Measurements from ENCODE around the gene USH2A.

Gene USH2A

DNA sequence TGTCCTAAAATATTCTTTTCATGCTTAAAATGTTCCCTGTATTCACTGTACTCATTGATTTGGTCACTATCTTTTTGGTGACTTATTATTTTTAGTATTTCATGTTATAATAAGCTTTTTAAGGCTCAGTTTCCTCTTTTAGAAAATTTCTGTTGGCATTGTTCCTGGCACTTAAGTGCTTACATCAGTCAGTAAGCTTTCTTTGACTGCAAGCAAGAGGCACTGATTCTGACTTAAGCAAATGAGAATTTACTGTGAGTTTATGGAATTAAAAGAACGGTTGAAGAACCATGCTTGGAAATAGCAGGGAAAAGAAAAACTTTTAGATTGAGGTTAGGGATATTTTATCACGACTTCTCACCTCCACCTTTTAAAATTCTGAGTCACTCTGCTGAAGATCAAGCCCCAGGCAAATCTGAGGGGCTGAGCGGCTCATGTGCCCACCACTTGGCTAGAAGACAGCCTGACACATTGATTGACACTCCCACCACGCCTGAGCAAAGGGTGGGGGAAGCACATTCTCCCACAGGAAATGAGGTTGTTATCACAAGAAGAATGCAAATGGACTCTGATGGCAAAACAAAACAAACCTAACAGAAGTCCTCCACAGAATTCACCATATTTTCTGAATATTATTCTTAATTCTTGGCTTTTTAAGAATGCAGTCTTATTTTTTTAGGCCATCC, 753.3 kb downstream of the USH2A start:
- no peak for DNase-seq

DNA sequence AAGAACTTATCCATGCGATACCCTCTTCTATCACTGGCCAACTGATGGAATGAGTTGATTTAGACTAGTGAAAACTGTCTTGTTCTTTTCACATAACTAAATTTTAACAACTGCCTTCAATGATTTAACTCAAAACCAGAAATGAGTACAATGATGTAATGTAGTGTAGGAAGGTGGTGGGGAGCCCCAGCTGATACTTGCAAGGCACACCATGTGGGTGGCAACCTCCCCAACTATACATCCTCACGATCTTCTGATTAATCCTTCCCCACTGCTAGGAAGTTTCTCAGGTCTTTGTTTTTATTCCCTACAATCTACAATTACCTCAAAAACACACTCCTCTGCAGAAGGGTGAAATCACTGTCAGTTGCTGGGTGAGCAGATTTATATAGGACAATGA, 755.5 kb downstream of the USH2A start:
- no peak for DNase-seq

DNA sequence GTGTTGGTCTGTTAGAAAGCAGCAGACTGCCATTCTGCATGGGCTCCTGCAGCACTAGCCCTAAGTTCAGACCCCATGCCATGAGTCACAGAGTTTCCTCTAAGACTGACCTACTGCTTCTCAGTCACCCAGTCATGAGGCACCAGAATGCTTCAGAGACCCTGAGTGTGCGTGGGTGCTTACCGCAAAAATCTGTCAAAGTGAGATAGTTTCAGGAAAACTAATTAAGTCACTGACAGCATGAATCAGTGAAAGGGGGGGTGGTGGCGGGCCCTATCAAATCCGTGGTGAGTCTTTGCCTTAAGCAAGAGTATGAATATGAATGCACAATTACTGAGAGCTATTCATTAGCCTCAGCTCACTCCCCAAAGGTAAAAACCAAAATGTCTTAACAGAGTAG, 758.0 kb downstream of the USH2A start:
- DNase-seq = no peak

DNA sequence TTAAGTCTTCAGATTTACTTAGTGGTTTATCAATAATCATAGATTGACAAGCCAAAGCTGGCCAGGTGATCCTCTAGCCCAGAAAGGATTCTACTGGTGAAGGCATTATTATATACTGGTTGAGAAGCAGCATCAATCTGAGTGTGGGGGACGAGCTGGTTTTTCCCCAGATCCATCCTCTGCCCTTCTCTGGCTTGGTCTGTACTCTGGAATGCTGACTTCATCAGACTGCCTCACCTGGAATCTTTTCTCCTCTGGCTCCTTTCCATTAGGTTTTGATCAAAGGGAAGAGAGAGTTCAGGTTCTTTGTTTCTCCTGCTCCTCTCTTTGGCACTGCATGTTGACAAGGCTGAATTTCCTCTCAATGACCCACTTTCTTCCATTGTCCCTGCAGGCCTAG, 762.2 kb downstream of the USH2A start:
- DNase-seq = no peak

DNA sequence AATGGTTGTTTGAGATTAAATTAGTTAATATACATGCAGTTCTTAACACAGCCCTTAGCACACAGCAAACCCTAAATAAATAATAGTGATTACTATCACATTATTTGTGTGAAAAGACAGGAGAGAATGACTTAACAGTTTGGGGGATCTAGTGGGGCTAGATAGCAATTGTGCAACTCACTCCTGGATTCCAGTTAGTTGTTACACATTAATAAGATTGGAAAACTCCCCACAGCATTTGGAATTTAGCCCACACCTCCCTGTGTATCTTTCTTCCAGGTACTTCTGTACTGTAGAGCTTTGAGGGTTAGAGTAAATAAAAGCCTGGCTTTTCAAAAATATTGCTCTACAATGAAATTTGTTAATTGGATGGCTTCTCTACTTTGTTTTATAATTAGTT, 763.0 kb downstream of the USH2A start:
- DNase-seq = no peak

DNA sequence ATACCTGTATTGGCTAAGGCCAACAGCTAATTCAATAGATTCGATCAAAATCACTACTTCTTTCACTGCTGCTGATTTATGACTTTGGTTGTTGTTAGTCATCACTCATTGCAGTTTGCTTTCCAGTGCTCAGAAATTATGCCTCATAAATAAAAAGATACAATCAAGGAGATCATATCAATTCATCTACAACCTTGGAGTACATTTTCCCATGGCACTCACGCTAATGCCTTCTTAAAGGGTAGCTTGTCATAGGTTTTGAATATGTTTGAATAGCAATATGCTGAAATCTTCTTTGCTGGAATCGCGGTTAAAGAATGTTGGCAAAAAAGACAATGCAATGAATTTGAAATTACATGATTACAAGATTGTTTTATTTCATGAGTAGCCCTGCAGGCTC, 766.2 kb downstream of the USH2A start:
- no peak for DNase-seq

DNA sequence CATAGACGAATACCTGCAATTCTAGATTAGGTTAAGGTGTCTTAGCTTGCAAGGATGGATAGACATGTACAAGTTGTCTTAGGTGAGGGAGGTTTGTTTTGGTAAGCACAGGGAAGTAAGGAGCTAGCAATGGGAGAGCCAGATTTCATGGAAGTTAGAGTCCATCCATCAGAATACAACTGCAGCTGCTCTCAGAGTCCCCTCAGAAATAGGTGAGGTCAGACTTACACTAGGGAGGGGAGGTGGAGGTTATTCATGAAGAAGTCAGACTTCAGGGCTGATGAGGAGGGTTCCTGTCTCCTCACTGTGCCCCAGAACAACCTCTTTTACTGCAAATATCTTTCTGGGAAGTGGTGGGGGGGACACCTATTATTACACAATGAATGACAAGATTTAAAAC, 770.9 kb downstream of the USH2A start:
- no peak for DNase-seq

DNA sequence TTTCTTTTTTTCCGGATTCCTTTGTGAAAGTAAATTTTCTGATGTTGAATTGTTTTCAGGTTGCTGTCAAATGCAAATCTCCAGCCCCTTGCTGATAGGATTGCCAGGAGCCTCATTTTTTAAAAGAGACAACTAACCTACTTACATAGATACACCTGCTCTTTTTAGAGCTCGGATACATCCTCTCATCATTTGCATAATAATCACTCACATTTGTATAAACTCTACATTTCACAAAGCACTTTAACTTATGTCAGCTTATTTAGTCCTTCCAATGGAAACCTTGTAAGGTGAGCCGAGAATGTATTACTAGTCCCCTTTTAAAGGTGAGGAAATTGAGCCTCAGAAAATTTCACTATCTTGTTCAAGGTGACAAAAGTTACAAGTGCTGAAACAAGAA, 771.4 kb downstream of the USH2A start:
- no peak for DNase-seq

DNA sequence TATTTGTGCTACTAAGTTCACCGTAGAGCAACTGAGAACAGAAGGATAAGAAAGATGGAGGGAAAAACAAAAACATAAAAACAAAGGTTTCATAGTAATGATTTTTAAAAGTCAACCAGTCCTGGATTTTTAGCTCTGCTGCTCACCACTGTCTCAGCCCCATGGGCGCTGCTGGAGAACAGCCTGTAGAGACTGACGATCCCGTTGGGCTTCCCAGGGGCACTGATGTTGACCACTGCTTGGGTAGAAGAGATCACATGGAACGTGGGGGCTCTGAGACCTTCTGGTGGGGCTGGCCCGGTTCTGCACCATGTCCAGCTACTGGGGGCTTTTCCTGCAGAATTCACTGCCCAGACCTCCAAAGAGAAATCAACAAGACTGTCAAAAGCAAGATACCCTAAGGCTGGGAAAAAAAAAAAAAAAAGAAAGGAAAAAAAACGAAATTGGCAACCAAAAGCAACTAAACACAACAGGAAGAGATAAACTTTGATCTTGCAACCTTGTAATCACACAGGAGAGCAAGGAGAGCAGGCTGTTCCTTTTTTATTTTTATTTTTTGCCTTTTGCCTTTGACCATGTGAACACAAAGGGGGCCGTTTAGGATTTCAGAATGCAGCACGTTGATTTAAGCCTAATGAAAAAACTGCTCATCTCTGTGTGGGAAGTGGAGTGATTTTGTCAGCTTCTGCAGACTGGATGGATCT, 772.6 kb downstream of the USH2A start:
- no peak for DNase-seq

DNA sequence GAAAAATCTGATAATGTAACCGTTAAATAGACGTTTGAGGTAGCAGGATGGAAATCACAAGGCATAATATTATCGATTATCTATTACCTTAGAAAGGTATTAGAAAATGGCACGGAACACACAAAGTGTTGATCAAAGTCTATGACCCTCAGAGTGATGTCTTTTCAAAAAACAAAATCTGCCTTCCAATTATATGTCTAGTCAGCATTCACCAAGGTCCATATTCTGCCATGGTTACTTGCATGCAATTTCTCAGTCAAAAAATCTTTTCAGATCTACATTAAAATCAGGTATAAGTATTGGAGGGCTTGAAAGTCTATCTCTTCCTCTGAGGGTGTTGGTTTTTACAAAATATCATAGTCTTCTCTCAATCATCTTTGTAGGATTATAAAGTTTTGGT, 774.3 kb downstream of the USH2A start:
- DNase-seq = no peak

DNA sequence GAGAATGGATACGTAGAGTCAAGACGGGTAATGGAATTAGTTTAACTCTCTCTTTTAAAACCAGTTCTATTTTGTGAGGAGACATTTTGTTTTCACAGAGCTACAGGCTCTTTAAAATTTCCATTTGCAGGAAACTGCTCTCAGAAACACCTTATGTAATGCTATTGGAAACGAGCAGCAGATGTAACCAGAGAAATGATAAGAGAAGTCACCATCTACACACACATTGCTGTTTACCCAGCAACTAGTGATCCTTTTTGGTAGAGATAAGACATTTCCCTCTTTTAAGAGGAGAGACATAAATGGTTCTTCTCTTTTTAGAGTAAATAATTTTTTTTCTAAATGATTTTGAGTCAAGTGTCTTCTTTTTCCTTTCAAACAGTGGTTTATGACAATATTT, 775.5 kb downstream of the USH2A start:
- no peak for DNase-seq

DNA sequence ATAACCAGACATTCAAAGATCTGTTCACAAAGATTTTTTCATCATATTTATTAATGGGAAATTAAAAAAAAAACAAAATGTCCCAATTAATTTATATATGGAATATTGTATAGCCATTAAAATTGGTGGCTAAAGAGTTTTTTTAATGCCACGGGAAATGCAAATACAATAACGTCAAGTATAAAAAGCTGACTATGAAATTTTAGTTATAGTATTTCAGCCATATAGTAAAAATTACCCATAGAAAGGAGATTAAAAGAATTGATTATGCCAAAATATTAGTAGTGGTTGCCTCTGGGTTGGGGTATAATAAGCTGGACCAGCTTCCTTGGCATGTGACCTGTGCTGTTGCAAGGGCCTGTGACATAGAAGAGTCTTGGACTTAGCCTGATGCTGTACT, 777.4 kb downstream of the USH2A start:
- DNase-seq = no peak

DNA sequence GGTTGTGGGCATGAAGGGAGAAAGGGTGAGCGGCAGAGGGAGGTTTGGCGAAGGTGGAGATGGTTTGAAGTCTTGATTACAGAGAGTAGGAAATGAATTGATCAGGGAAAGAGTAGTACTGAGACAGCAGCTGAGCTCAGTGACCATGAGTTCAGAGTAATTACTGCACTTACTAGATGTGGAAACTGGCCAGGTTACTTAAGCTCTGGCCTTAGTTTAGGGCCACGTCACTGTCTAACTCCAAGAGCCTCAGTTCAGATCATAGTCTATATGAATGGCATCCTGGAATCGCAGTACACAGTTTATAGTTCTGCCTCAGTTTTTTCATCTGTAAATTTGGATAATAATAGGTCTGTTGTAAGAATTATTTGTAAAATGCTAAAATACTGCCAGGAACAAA, 778.1 kb downstream of the USH2A start:
- no peak for DNase-seq

DNA sequence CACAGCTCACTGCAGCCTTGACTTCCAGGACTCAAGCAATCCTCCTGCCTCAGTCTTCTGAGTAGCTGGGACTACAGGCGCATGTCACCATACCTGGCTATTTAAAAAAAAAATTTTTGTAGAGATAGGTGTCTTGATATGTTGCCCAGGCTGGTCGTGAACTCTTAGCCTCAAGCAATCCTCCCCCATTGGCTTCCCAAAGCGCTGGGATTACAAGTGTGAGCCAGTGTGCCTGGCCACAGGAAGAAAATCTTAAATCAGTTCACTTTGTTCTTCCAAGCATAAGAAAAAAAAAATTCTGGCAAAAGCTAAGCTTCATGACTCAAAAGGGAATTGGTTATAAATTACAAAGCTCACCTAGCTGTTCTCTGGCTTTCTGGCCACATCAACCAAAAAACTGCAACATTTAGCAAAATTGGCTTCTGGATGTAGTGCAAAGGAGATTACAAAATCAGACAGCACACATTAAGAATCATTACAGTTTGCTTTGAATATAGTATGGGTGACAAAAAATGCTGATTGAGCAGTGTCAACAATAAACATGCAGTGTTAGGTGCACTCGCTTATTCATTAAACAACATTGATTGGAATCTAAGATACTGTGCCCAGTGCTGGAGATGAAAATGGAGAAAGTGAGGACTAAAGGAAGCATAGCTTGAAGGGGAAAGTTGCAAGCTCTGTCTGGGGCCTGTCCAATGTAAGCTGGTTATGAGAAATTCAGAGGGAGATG, 779.5 kb downstream of the USH2A start:
- DNase-seq = no peak

DNA sequence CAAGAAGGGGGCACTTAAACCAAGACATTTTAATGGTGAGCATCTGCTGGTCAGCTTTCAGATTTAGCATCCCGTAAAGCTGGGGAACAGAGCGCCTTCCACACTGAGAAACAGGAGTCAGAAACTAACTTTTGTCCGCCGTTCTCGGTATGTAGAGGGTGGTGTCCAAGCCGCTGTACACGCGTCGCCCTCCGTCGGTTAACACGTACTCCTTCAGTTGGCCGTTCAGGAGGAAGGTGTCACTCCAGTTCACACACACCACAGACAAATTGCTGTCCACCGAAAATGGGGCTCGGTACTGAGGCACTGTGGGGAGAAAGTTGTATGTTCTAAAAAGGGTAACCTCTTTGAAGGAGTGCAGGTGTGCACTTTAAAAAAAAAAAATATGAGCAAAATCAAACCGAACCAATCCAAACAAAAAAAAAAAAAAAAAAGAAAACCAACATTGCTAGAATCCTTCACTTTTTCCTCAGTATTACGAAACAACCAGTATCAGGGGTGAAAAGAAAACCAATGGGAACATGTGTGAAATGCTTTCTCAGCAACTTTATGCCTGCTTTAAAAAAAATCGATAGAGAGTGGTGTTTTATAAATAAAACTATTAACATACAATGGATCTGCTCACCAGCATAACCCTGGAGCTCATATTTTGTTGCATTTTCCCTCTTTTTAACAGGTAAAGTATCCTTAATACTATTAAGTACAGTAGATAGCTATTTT, 782.7 kb downstream of the USH2A start:
- no peak for DNase-seq

DNA sequence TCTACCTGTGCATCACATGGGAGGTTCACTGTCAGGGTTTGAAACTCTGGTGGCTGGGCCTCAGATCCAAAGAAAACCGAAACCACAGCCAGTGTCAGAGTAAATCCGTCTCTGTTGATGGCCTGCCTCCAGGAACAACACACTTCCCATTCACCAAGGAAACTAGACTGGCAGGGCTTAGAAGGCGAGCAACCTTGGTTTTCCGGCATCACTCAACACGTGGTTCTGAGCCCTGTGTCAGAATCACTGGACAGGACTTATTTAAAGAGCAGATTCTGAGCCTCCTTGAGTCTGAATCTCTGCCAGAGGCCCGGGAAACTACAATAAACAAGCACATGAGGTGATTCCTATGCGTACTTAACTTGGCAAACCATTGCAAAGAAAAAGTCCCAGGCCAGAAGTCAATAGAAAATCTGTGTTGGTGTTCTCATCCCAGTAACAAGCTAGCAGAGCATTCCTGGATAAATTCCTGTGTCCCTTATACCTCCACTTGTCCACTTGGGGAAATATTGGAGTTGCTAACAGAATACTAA, 786.1 kb downstream of the USH2A start:
- no peak for DNase-seq

DNA sequence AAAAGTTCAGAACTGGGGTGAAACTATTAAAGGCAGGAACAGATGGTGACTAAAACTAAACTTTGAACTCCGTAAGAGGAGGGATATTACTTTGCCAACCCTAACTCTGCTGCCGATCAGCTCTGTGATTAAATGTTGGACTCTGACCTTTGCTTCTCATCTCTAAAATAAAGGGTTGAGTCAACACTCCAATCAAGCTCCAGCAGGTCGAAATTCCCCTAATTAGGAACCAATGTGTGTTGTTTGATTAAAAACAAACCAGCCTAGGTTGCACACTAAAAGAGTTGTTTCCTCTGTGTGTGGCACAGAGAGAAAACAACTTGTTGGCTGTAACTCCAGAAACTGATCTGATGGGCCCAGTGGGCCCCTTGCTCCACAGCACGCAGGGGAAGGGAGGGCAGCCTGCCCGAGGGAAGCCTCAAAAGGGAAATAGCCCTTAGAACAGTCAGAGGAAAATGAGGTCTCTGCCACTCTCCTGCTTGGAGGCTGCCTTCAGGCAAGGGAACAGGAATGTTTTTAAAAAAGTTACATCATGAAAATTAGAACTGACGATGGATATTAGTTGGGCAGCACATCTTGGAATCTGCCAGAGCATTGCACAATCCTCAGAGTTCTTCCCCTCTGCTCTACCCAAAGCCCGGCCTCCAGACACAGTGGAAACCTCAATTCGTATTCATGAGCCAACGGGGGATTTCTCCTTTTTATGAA, 786.8 kb downstream of the USH2A start:
- DNase-seq = no peak

DNA sequence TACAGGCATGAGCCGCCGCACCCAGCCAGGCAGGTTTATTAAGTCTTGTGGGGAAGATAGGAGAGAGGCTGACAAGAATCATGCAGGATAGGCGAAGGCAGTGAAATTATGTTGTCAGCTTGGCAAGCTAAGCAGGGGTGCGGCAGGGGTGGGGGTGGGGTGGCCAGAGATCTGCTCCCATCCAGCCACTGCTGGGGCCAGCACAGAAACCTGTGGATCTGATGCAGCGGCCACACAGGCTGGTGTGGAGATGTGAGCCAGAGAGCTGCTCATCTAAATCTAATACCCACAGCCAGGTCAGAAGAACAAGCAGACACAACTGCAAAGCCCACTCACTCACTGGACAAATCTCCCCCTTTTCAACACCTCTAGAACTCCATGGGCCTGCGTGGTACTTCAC, 787.4 kb downstream of the USH2A start:
- DNase-seq = no peak

DNA sequence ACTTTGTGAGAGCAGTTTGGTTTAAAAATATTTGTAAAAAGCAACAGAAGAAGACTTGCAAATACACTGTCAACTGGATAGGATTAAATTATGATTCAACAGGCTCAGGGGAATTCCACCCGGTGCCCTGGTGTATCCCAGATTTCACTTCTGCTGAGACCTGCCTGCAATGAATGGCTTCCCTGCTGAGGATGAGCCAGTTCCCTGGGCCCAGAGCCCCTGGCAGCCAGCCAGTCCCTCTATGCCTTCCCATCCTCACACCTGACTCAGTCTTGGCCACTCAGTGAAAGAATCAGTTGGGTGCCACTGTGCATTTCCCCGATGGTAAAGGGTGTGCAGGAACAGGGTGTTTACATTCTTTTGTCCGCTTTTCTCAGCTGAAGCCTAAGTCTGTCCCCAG, 791.8 kb downstream of the USH2A start:
- DNase-seq = no peak

DNA sequence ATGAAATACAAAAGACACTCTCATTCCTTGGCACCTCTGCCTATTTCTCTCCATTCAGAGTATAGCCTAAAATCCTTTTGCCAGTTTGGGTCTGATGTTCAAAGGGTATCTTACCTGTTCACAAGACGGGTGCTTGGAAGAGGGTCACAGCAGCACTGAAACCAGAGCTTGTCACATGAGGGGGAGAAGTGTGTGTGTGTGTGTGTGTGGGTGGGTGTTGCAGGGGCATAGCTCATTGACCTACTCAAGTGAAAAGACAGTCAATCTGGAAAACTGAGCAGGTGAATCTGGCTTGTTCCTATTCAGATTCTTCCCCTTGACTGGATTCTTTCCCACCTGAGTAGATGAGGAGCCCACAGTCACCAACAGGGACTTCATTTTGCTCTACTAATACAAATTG, 792.2 kb downstream of the USH2A start:
- no peak for DNase-seq

DNA sequence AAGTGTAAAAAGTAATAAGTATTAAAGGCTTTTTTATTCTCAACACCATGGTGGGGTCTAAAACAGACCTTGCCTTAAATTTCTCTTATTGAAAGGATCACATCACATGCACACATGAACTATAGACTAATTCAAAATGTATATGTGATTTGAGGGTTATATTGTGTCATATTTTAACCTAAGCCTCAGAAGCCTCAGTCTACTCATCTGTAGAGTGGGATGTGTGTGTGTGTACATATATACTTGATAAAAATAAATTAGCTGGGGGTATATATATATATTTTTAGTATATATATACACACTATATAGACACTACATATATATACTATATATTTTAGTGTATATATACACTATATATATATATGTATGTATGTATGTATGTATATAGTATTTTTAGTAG, 797.3 kb downstream of the USH2A start:
- no peak for DNase-seq

DNA sequence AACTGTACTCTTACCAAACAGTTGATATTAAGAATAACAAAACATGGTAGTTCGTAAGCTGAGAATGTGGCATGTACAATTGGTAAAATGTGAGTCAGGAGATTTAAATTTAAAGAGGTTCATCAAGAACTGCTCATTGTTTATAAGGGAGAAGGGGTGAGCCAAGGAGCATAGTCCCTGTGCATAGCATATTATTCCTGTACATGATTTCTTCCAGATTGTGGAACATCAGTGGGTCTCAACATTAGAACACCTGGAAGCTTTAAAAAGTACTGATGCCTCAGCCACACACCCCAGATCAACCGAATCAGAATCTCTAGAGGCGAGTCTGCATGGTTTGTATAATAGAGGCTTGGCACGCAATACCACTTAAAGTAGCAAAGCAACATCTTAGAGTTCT, 800.1 kb downstream of the USH2A start:
- DNase-seq = no peak

DNA sequence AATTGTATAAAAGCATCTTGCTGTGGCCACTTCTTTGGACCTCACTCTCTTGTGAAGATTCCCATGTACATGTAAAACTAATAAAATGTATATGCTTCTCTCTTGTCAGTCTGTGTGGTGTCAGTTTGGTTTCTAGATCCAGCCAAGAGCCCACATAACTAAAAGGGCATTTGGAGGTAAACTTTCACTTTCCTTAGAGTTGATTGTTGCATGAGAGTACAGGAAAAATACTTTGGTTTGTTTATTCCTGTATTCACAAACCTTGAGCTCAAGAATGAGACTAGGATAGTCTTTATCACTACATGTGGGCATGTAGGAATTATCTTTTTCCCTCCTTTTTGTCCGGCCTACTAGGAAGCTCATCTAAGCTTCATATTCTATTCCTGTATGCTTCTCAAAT, 805.3 kb downstream of the USH2A start:
- no peak for DNase-seq

All from CD4-positive, alpha-beta T cell treated with Interleukin-17A for 4 hours (primary cell).